ENCODE data around the gene CDON. TPM values are rescaled to one million over a fixed set of nuclear protein-coding genes. Genes with fewer than 3 reads are reported as not detected.

The CDON gene
- total and polyA plus RNA-seq, 2 of the 13 experiments (the other 11 are each of a cell fraction or from before 2014, with no cell fraction given), result 9.6 to 12.8 TPM

DNA sequence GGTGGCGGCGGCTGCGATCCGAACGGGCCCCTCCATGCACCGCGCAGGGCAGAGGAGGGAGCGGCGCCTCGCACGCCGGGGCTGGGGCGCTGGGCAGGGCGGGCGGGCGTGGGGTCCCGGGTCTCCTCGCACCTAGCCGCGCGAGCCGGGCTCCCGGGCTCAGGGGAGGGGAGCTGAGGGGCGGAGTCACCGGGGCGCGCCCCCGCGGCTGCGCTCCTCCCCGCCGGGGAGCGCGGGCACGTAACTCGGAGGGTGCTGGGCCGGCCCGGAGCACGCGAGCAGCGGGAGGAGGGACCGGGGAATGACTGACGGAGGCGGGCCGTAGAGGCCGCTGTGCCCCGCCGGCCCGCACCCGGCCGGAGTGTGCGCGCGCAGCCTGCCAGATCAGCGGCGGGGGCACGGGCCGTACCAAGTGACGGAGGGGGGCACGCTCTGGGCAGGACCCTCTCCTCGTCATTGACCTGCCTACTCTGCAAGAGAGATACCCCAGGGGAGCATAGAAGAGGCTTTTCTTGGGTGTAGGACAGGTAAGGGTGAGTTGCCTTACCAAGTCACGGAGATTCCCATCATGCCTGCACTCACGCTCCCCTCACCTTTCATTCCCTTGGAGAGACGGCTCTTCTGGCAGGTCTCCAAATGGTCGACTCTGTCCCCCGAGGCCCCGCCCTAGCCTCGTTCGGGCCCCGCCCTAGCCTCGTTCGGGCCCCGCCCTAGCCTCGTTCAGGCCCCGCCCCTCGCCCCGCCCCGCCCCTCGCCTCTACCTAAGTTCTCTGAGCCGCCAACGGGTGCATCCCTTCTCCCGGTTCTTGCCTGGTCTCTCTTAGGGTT lies at the start of gene CDON (continued):
- TF ChIP-seq, protein P1, sequence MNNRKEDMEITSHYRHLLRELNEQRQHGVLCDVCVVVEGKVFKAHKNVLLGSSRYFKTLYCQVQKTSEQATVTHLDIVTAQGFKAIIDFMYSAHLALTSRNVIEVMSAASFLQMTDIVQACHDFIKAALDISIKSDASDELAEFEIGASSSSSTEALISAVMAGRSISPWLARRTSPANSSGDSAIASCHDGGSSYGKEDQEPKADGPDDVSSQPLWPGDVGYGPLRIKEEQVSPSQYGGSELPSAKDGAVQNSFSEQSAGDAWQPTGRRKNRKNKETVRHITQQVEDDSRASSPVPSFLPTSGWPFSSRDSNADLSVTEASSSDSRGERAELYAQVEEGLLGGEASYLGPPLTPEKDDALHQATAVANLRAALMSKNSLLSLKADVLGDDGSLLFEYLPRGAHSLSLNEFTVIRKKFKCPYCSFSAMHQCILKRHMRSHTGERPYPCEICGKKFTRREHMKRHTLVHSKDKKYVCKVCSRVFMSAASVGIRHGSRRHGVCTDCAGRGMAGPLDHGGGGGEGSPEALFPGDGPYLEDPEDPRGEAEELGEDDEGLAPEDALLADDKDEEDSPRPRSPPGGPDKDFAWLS (CRISPR knock-in tag; IDR thresholded peaks at IDR 0.05; ENCODE audit: borderline replicate concordance), result no peak
- TF ChIP-seq PCBP2 (optimal IDR thresholded peaks at IDR 0.05; ENCODE audit: low read depth, low read length, poor library complexity, severe bottlenecking), result no peak
- no peak for TF ChIP-seq HBP1 (CRISPR knock-in tag; IDR thresholded peaks at IDR 0.05; ENCODE audit: low read depth)
- TF ChIP-seq IKZF4 (CRISPR knock-in tag; IDR thresholded peaks at IDR 0.05; ENCODE audit: borderline replicate concordance, low read depth, not compliant biosample characterization), result no peak
- TF ChIP-seq SALL1 (CRISPR knock-in tag; IDR thresholded peaks at IDR 0.05), result peak; percentile 61
- TF ChIP-seq, protein P2, sequence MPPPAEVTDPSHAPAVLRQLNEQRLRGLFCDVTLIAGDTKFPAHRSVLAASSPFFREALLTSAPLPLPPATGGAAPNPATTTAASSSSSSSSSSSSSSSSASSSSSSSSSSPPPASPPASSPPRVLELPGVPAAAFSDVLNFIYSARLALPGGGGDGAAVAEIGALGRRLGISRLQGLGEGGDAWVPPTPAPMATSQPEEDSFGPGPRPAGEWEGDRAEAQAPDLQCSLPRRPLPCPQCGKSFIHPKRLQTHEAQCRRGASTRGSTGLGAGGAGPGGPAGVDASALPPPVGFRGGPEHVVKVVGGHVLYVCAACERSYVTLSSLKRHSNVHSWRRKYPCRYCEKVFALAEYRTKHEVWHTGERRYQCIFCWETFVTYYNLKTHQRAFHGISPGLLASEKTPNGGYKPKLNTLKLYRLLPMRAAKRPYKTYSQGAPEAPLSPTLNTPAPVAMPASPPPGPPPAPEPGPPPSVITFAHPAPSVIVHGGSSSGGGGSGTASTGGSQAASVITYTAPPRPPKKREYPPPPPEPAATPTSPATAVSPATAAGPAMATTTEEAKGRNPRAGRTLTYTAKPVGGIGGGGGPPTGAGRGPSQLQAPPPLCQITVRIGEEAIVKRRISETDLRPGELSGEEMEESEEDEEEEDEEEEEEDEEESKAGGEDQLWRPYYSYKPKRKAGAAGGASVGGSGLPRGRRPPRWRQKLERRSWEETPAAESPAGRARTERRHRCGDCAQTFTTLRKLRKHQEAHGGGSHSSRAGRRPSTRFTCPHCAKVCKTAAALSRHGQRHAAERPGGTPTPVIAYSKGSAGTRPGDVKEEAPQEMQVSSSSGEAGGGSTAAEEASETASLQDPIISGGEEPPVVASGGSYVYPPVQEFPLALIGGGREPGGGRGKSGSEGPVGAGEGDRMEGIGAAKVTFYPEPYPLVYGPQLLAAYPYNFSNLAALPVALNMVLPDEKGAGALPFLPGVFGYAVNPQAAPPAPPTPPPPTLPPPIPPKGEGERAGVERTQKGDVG (CRISPR knock-in tag; IDR thresholded peaks at IDR 0.05; ENCODE audit: borderline replicate concordance), result no peak
- TF ChIP-seq KLF12 (CRISPR knock-in tag; IDR thresholded peaks at IDR 0.05; ENCODE audit: borderline replicate concordance), result no peak
- TF ChIP-seq ZNF598 (CRISPR knock-in tag; IDR thresholded peaks at IDR 0.05; ENCODE audit: borderline replicate concordance), result no peak
- TF ChIP-seq FUBP1 (CRISPR knock-in tag; IDR thresholded peaks at IDR 0.05; ENCODE audit: borderline replicate concordance), result no peak
- no peak; the same call in 1 of the 2 replicates for TF ChIP-seq DR1 (CRISPR knock-in tag; IDR thresholded peaks at IDR 0.05)
- peak; percentile 62; the same call in 1 of the 2 replicates for TF ChIP-seq MAZ (IDR thresholded peaks at IDR 0.05; ENCODE audit: borderline replicate concordance, low read depth, low read length)
- TF ChIP-seq MAZ (CRISPR knock-in tag; IDR thresholded peaks at IDR 0.05; ENCODE audit: low read depth), result peak; percentile 77
- TF ChIP-seq PHF5A (CRISPR knock-in tag; IDR thresholded peaks at IDR 0.05; ENCODE audit: low read depth, unreplicated experiment), result no peak

Data from HepG2 (cell line).